Left lobe of liver (tissue), 2 donors: ENCODE data around the gene UNC5CL. TPM values are rescaled to one million over a fixed set of nuclear protein-coding genes. Genes with fewer than 3 reads are reported as not detected.
"Not testable (repeated sequence)": the region's sequence is repeated elsewhere in the genome, so short reads cannot be mapped to it uniquely, and the experiment has no call there.

Experiments
- ATAC-seq: fragments of 200-7000 bp; cut with Tn5 transposase; one replicate; pipeline ENCODE4 v1.9.1; 2020; ENCODE audit warnings: mild to moderate bottlenecking, moderate library complexity
- DNase-seq: peaks from one replicate; pipeline ENCODE4 v3.0.0-alpha.2; 2020; ENCODE audit warnings: low spot score
- total RNA-seq: library from RNA; stranded (reverse); gene quantifications from one replicate; pipeline ENCODE4 v1.2.1, GENCODE V29; 2021
- donor health status: DM: no; HTN: no; CAD: no; lungs with moderate emphysema.
- donor health status: DM: no; HTN: yes; CAD: no.

UNC5CL gene
- total RNA-seq, 1 donor from 2014 or later: 9.3 TPM

- ATAC-seq: peak; percentile 32
- DNase-seq: no peak
Measured at GRCh38 chr6:41011673-41012072, 27.3 kb downstream of the UNC5CL start.

GRCh38 chr6:41009669-41010068 is 29.4 kb downstream of the UNC5CL start:
- ATAC-seq (no peak), DNase-seq (no peak)

- ATAC-seq: no peak
- DNase-seq: no peak
Measured at GRCh38 chr6:41008011-41008410, 31.0 kb downstream of the UNC5CL start.

- not testable (repeated sequence) for ATAC-seq
Measured at GRCh38 chr6:41006980-41007379, 32.0 kb downstream of the UNC5CL start.

GRCh38 chr6:41006217-41006616 is 32.8 kb downstream of the UNC5CL start:
- DNase-seq (peak; percentile 59), ATAC-seq (peak; percentile 94)

More at GRCh38 chr6:41006980-41007379, 32.0 kb downstream of the UNC5CL start:
- not testable (repeated sequence) for DNase-seq

GRCh38 chr6:41002168-41002567 is 36.9 kb downstream of the UNC5CL start:
- DNase-seq: no peak
- no peak for ATAC-seq

- DNase-seq: no peak
- no peak for ATAC-seq
Measured at GRCh38 chr6:41000248-41000647, 38.8 kb downstream of the UNC5CL start.

GRCh38 chr6:40999569-40999968 is 39.5 kb downstream of the UNC5CL start:
- ATAC-seq (peak; percentile 82), DNase-seq (peak; percentile 56)

GRCh38 chr6:40998661-40999060 is 40.4 kb downstream of the UNC5CL start:
- ATAC-seq: no peak
- DNase-seq: no peak

- ATAC-seq: peak; percentile 75
- DNase-seq: no peak
Measured at GRCh38 chr6:40997234-40997957, 41.6 kb downstream of the UNC5CL start.

GRCh38 chr6:40996591-40997233 is 42.3 kb downstream of the UNC5CL start:
- DNase-seq (no peak), ATAC-seq (peak; percentile 50)

- DNase-seq (no peak), ATAC-seq (no peak)
Measured at GRCh38 chr6:40992746-40993145, 46.3 kb downstream of the UNC5CL start.

GRCh38 chr6:40990301-40990700 is 48.7 kb downstream of the UNC5CL start:
- ATAC-seq (no peak), DNase-seq (no peak)

GRCh38 chr6:40989204-40990169 is 49.5 kb downstream of the UNC5CL start:
- DNase-seq (no peak), ATAC-seq (no peak)

- DNase-seq (no peak), ATAC-seq (no peak)
Measured at GRCh38 chr6:40988634-40989033, 50.4 kb downstream of the UNC5CL start.

GRCh38 chr6:40986921-40987819 is 51.9 kb downstream of the UNC5CL start:
- ATAC-seq: no peak
- no peak for DNase-seq

GRCh38 chr6:40986364-40986763 is 52.7 kb downstream of the UNC5CL start:
- ATAC-seq (no peak), DNase-seq (no peak)

- DNase-seq: no peak
- ATAC-seq: no peak
Measured at GRCh38 chr6:40983752-40984151, 55.3 kb downstream of the UNC5CL start.

GRCh38 chr6:40982917-40983316 is 56.1 kb downstream of the UNC5CL start:
- DNase-seq: no peak
- no peak for ATAC-seq

- ATAC-seq: no peak
Measured at GRCh38 chr6:40978687-40979289, 60.2 kb downstream of the UNC5CL start.

More at GRCh38 chr6:40978687-40979289, 60.2 kb downstream of the UNC5CL start:
- DNase-seq: no peak
